HG02763 (cell line): Measurements from ENCODE around the gene FNTB.

ENCODE experiments used
- ATAC-seq: cut with Tn5 transposase; IDR thresholded peaks from one replicate; pipeline ENCODE4 v1.9.1; 2021; ENCODE audit warnings: mild to moderate bottlenecking, moderate library complexity; ENCODE audit not compliant: unreplicated experiment

FNTB gene

GRCh38 chr14:64952598-64953309, 33.9 kb upstream of the FNTB start:
- peak; percentile 45 for ATAC-seq

GRCh38 chr14:64953310-64953654, 33.4 kb upstream of the FNTB start:
- peak; percentile 6 for ATAC-seq

DNA sequence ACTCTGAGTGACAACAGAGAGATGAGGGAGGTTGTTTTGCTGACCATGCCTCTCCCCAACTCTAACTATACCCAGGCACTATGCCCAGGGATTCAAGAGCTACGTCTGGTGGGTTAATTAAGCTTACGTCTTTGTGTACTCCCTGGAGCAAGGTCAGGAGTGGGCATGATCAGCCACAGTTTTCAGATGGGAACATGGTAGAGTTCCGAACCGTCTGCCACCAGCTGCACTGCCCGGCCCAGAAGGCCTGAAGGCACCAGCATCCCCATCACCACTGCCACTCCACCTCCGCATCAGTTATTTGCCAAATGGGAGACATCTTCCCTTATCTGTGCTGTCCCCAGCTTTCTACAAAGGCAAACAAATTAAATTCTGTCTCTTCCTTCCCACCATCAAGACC, 33.0 kb upstream of the FNTB start:
- ATAC-seq, result no peak

- no peak for ATAC-seq
These were observed 32.0 kb upstream of the FNTB start for GRCh38 chr14:64954491-64955240.

- no peak for ATAC-seq
These were observed 31.4 kb upstream of the FNTB start for GRCh38 chr14:64955297-64955696.

DNA sequence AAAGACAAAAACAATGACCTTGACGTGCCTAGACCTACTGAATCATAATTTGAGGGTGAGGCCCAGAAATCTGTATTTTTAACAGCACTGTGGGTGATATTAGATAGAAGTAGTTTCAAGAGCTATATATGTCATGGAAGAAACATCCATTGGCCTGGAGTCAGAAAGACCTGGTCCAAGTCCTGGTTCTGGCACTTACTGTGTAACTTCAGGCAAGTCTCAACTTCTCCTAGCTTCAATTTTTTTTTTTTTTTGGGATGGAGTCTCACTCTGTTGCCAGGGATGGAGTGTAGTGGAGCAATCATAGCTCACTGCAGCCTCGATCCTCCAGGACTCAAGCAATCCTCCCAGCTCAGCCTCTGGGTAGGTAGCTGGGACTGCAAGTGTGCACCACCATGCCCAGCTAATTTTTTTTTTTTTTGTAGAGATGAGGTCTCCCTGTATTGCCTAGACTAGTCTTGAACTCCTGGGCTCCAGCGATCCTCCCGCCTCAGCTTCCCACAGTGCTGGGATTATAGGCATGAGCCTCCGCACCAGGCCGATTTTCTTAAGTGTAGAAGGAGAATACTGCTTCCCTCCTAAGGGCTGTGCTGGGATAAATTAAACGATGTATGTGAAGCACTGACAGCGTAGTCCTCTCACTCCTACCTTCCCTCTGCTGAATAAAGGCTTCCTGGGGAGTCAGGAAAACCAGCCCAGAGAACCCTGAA, 29.8 kb upstream of the FNTB start:
- ATAC-seq, result no peak

GRCh38 chr14:64958201-64958600, 28.5 kb upstream of the FNTB start:
- no peak for ATAC-seq

DNA sequence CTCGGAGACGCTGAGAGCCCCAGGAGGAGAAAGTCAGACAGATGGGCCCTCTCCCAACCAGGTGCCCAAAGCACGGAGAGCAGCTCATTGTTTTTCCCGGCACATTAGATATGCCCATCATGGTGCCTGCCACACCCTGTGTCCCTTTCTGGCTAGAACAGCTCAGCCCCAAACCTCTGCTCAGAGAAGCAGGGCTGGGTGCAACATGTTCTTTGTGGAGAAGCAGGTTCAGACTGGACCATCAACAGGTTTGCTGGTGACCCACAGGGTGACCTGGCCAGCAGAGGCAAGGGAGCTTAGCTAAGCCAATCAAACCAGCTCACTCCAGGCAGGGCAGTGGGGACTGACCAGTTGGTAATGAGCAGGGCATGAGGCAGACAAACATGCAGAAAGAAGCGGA, 28.0 kb upstream of the FNTB start:
- no peak for ATAC-seq

GRCh38 chr14:64960762-64961276, 25.9 kb upstream of the FNTB start:
- no peak for ATAC-seq

DNA sequence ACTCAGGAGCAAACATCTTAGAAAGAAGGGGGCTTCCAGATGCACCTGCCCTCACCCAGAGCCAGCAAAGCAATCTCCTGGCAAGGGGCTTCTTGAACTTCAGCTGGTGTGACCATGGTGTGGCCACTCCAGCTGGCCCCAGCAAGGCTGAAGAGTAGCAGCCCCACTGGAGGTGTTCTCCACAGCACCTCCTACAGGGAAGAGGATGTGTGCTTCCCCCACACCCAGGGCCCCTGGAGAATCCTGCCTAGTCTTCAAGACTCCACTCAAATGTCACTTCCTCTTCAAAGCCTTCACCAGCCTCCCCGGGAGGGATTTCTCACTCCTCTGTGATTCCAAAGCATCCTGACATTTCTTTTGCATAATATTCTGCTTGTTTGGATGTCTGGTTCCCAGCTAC, 23.1 kb upstream of the FNTB start:
- ATAC-seq, result no peak

GRCh38 chr14:64965356-64966000, 21.2 kb upstream of the FNTB start:
- ATAC-seq, result no peak

GRCh38 chr14:64966976-64967375, 19.7 kb upstream of the FNTB start:
- no peak for ATAC-seq

GRCh38 chr14:64968167-64968566, 18.5 kb upstream of the FNTB start:
- ATAC-seq, result no peak

DNA sequence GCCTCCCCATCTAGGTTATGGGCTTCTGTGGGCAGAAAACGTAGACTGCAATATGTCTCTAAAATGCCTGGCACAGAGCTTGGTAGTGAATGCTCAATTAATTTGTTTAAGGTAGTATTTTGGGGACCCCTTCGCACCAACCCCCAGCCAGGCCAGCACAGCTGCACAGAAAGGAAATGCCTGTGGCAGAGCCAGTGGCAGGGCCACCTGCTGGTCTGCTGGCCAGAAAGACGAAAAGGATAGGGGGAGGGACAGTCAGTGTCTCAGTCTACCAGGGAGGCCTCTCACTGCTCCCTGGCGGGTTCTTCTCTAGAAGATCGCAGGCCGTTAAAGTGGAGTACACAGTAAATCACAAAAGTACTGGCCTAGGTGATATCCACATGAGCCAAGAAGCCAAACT, 18.0 kb upstream of the FNTB start:
- no peak for ATAC-seq

DNA sequence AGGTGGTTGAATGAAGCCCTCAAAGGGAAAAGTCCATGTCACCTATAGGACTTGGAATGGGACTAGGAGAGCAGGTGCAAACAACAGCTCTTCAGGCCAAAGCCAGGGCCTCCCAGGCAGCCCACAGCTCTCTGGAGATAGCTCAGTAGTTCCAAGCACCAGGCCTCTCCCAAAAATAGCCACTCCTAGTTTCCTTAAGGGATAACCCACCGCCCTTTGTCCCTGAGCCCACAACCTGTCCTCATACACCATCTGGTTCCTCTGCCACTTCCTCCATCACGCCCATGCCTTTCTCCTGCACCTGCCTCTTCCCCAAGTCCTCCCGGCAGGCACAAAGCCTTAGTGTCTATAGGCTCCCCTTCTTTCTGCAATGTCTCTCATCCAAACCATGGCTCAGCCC, 16.7 kb upstream of the FNTB start:
- ATAC-seq, result no peak

DNA sequence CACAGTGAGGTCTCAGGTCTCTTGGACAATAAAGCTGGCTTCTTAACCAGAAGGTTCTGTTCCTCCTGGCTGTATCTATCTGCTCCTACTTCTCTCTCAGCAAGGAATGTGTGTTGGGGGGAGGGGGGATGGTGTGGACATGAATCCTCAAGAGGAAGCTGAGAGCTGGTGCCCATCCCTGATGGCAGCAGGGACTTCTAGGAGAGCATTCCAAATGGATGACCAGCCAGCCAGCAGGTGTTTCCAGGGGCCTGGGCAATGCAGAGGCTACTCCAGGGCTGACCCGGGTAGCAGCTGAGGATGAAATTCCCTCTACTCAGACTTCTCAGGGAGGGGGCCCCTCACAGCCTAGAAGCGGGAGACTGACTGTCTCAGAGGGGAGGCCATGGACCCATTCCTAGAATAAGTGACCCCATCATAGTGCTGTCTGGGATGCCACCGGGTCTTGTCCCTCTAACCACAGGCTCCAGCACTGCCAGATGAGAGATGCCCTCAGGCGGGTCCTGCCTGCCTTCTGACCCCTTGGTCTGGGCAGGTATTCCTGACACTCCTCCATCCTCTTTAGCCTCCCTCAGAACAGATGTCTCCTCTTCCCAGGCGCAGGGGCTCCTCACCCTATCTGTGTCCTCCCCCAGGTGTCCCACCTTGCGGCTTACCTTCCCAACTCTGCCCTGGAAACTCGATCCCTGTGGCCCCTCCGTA, 15.8 kb upstream of the FNTB start:
- ATAC-seq, result no peak

- no peak for ATAC-seq
These were observed 15.2 kb upstream of the FNTB start for GRCh38 chr14:64971491-64971942.

DNA sequence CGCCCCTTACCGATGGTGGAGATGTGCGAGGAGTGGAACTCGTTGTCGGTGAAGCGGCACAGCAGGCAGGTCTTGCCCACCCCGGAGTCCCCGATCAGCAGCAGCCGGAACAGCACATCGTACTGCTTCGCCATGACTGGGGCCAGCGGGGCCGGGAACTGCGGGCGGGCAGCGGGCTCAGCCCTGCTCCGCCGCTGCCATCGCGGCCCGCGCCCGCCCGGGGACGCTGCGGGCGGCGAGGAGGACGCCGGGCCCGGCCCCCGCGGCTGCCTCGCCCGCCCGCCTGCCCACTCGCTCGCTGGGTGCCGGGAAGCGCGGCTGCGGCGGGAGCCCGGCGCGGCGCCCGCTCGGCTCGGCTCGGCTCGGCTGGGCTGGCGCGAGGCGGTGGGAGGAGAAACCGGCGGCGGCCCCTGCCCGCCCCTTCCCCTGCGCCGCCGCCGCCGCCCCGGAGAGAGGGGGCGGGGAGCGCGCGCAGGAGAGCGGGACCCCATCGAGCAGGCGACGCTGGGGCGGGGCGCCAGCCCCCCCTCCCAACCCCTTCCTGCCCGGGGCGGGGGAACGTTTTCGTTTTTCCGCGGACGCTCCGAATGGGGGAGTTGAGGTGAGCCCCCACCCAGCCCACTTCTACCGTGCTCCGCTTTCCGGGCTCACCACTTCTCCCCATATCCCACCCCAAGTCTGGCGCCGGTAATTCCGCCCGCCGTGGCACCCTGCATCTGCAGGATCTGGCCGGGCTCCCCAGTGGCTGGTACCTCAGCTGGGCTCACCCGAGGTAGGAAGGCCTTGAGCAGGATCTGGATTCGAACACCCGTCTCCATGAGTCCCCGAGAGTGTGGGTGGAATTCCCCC, 14.5 kb upstream of the FNTB start, which contains the start of gene RAB15:
Gene RAB15, minus strand, starts transcription at position 394 of the 849 bp plus-strand sequence. Its CDS starts 260 bp downstream, at position 134.
- ATAC-seq, result peak; percentile 50

- ATAC-seq, result no peak
These were observed 13.7 kb upstream of the FNTB start for GRCh38 chr14:64973026-64973442.

DNA sequence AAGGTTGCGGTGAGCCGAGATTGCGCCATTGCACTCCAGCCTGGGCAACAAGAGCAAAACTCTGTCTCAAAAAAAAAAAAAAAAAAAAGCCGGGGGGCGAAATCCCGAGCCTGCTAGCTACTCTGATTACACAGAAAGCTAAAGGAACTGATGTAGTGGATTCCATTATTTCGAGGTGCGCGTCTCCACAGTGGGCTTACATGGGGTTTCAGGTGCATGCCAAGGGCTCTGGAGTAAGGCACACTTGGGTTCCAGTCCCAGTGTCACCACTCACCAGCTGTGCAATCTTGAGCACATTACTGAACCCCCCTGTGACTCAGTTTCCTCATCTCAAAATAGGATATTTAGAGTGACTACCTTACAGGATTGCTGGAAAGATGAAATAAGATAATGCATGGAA, 12.9 kb upstream of the FNTB start:
- no peak for ATAC-seq
